ENCODE data around the gene SFXN2.
"Not testable (repeated sequence)": the region's sequence is repeated elsewhere in the genome, so short reads cannot be mapped to it uniquely, and the experiment has no call there.

SFXN2 gene, protein sequence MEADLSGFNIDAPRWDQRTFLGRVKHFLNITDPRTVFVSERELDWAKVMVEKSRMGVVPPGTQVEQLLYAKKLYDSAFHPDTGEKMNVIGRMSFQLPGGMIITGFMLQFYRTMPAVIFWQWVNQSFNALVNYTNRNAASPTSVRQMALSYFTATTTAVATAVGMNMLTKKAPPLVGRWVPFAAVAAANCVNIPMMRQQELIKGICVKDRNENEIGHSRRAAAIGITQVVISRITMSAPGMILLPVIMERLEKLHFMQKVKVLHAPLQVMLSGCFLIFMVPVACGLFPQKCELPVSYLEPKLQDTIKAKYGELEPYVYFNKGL

GRCh38 chr10:102714621-102715455 lies at the start of gene SFXN2:
Gene SFXN2 (plus strand): TSS chr10:102714636. CDS start chr10:102726637, 12,001 bp downstream.
- H3K9ac ChIP-seq (ENCODE audit: low read length) = peak within 1 kb of the TSS; percentile 61
- no peaks in the 10 kb centered on the region for H3K36me3 ChIP-seq (ENCODE audit: insufficient read depth, low read length)
- no peaks in the 10 kb centered on the region for H3K27me3 ChIP-seq (ENCODE audit: control insufficient read depth in 1 of 2, insufficient read depth in 2 of 2, low read length in 2 of 2)
- H3K4me3 ChIP-seq (ENCODE audit: low read depth in 1 of 2, low read length in 2 of 2) = peak within 1 kb of the TSS; percentile 90 to 92
- H3K27ac ChIP-seq (ENCODE audit: low read depth, low read length) = peak within 1 kb of the TSS; percentile 89
- H3K4me1 ChIP-seq (ENCODE audit: insufficient read depth, low read length) = peaks cover 14% of the 10 kb centered on the region
- no peaks in the 10 kb centered on the region for H3K9me3 ChIP-seq (ENCODE audit: low read length)

DNA sequence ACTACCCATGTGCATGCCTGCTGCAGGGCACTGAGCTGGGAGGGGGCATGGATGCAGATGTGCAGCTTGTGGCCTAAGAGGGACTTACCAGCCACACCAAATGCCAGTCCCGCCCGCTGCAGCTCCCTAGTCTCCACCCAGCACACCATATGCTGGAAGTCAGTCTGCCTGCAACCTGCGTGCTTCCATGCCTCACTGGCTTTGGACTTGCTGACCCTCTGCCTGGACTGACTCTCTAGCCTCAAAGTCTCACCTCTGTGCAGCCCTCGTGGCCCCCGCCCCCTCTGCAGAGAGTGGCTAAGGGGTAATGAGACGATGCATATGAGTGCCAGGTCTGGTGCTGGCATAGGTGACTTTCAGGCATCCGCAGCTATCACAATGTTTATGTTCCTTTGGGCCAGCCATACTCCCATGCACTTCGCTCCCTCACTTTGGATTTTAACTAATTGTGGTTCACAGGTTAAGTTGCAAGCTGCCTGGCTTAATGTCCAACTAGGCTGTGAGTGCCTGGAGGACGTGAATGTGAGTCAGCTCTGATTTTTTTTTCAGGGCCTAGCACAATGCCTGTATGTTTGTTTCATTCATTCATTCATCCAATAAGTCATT lies 48.4 kb upstream of the SFXN2 start:
- Histone ChIP-seq H3K4me3 (ENCODE audit: low read depth in 1 of 2, low read length in 2 of 2) (no peak overlapping the region), H3K9me3 (ENCODE audit: low read length) (no peaks in the 10 kb centered on the region), H3K36me3 (ENCODE audit: insufficient read depth, low read length) (no peaks in the 10 kb centered on the region), H3K9ac (ENCODE audit: low read length) (no peak overlapping the region), H3K27ac (ENCODE audit: low read depth, low read length) (no peak overlapping the region), H3K4me1 (ENCODE audit: insufficient read depth, low read length) (peaks cover 7% of the 10 kb centered on the region), H3K27me3 (ENCODE audit: control insufficient read depth in 1 of 2, insufficient read depth in 2 of 2, low read length in 2 of 2) (no peaks in the 10 kb centered on the region)

GRCh38 chr10:102667411-102667810 lies 47.0 kb upstream of the SFXN2 start:
- H3K27me3 ChIP-seq (ENCODE audit: control insufficient read depth in 1 of 2, insufficient read depth in 2 of 2, low read length in 2 of 2); H3K9me3 ChIP-seq (ENCODE audit: low read length); H3K4me3 ChIP-seq (ENCODE audit: low read depth in 1 of 2, low read length in 2 of 2); H3K4me1 ChIP-seq (ENCODE audit: insufficient read depth, low read length); H3K36me3 ChIP-seq (ENCODE audit: insufficient read depth, low read length); H3K9ac ChIP-seq (ENCODE audit: low read length); H3K27ac ChIP-seq (ENCODE audit: low read depth, low read length): not testable (repeated sequence)

DNA sequence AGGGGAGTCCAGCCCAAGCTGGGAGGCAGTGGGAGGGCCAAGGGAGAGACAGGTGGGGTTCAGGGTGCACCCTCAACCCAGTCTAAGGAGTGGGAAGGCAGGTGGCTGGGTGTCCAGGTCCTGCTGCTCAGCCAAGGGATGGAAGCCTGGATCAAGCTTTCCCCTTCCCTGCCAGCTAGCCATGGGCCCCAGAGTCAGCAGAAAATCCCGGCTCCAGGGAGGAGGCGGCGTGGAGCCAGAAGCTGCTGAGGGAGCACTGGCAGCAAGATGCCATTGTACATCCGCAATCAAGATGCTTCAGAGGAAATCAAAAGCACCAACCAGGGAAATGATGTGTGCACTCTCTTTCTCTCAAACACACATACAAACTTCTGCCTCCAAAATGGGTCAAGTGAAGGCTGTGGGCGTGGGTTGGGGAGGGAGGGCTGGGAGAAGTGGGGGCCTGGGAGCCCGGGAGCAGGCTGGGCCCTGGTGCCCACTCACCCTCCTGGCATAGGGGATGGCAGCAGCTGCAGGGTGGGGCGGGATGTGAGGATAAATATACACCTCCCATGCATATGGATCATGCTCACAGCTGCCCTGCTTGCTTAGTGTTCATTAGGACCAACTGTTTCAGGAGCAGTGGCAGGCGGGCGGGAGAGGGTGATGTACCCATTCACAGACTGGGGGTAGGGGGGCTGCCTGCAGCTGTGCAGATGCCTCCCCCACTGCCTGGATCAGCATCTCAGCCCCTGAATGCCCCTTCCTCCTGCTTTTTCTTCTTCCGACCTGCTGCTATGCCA lies 45.9 kb upstream of the SFXN2 start:
- Histone ChIP-seq H3K4me3 (ENCODE audit: low read depth in 1 of 2, low read length in 2 of 2) (no peak overlapping the region), H3K27me3 (ENCODE audit: control insufficient read depth in 1 of 2, insufficient read depth in 2 of 2, low read length in 2 of 2) (no peaks in the 10 kb centered on the region), H3K36me3 (ENCODE audit: insufficient read depth, low read length) (no peaks in the 10 kb centered on the region), H3K4me1 (ENCODE audit: insufficient read depth, low read length) (peaks cover 2% of the 10 kb centered on the region), H3K9ac (ENCODE audit: low read length) (no peak overlapping the region), H3K27ac (ENCODE audit: low read depth, low read length) (no peak overlapping the region), H3K9me3 (ENCODE audit: low read length) (no peaks in the 10 kb centered on the region)

GRCh38 chr10:102669206-102670064 lies 45.0 kb upstream of the SFXN2 start:
- Histone ChIP-seq H3K4me3 (ENCODE audit: low read depth in 1 of 2, low read length in 2 of 2) (no peak overlapping the region), H3K9ac (ENCODE audit: low read length) (no peak overlapping the region), H3K9me3 (ENCODE audit: low read length) (no peaks in the 10 kb centered on the region), H3K27me3 (ENCODE audit: control insufficient read depth in 1 of 2, insufficient read depth in 2 of 2, low read length in 2 of 2) (no peaks in the 10 kb centered on the region), H3K27ac (ENCODE audit: low read depth, low read length) (no peak overlapping the region), H3K4me1 (ENCODE audit: insufficient read depth, low read length) (peaks cover 7% of the 10 kb centered on the region), H3K36me3 (ENCODE audit: insufficient read depth, low read length) (no peaks in the 10 kb centered on the region)

GRCh38 chr10:102670065-102670670 lies 44.3 kb upstream of the SFXN2 start:
- no peaks in the 10 kb centered on the region for H3K9me3 ChIP-seq (ENCODE audit: low read length)
- H3K27ac ChIP-seq (ENCODE audit: low read depth, low read length) = no peak overlapping the region
- no peaks in the 10 kb centered on the region for H3K27me3 ChIP-seq (ENCODE audit: control insufficient read depth in 1 of 2, insufficient read depth in 2 of 2, low read length in 2 of 2)
- no peak overlapping the region for H3K4me3 ChIP-seq (ENCODE audit: low read depth in 1 of 2, low read length in 2 of 2)
- H3K36me3 ChIP-seq (ENCODE audit: insufficient read depth, low read length) = no peaks in the 10 kb centered on the region
- no peak overlapping the region for H3K9ac ChIP-seq (ENCODE audit: low read length)
- peaks cover 14% of the 10 kb centered on the region for H3K4me1 ChIP-seq (ENCODE audit: insufficient read depth, low read length)

- no peaks in the 10 kb centered on the region for H3K27me3 ChIP-seq (ENCODE audit: control insufficient read depth in 1 of 2, insufficient read depth in 2 of 2, low read length in 2 of 2)
Observed at GRCh38 chr10:102670871-102671434, 43.5 kb upstream of the SFXN2 start.

DNA sequence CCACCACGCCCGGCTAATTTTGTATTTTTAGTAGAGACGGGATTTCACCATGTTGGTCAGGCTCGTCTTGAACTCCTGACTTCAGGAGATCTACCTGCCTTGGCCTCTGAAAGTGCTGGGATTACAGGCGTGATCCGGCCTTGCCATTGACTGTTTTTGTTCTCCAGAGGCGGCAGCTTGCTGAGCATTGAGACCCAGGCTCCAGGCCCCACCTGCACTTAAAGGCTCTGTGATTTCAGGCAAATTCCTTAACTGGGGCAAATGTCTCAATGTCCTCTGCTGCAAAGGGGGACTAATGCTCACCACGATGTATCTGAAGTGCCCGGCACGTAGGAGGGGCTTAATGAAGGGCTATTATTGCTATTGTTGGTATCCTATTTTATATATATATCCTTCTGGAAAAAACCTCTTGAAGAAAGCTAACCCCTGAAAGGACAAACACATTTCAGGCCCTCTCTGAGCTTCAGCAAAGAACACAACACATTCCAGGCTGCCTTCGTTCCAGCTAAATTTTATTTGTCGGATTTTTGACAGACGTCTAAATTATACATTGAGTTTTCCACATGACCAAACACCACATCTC lies 41.1 kb upstream of the SFXN2 start:
- H3K4me1 ChIP-seq (ENCODE audit: insufficient read depth, low read length) = peaks cover 33% of the 10 kb centered on the region
- H3K4me3 ChIP-seq (ENCODE audit: low read depth in 1 of 2, low read length in 2 of 2) = no peak overlapping the region
- no peak overlapping the region for H3K27ac ChIP-seq (ENCODE audit: low read depth, low read length)
- no peaks in the 10 kb centered on the region for H3K27me3 ChIP-seq (ENCODE audit: control insufficient read depth in 1 of 2, insufficient read depth in 2 of 2, low read length in 2 of 2)
- no peak overlapping the region for H3K9ac ChIP-seq (ENCODE audit: low read length)
- no peaks in the 10 kb centered on the region for H3K36me3 ChIP-seq (ENCODE audit: insufficient read depth, low read length)
- no peaks in the 10 kb centered on the region for H3K9me3 ChIP-seq (ENCODE audit: low read length)

More at GRCh38 chr10:102670871-102671434, 43.5 kb upstream of the SFXN2 start:
- Histone ChIP-seq H3K9ac (ENCODE audit: low read length) (no peak overlapping the region), H3K27ac (ENCODE audit: low read depth, low read length) (no peak overlapping the region), H3K4me1 (ENCODE audit: insufficient read depth, low read length) (peaks cover 22% of the 10 kb centered on the region), H3K4me3 (ENCODE audit: low read depth in 1 of 2, low read length in 2 of 2) (no peak overlapping the region), H3K9me3 (ENCODE audit: low read length) (no peaks in the 10 kb centered on the region), H3K36me3 (ENCODE audit: insufficient read depth, low read length) (no peaks in the 10 kb centered on the region)

DNA sequence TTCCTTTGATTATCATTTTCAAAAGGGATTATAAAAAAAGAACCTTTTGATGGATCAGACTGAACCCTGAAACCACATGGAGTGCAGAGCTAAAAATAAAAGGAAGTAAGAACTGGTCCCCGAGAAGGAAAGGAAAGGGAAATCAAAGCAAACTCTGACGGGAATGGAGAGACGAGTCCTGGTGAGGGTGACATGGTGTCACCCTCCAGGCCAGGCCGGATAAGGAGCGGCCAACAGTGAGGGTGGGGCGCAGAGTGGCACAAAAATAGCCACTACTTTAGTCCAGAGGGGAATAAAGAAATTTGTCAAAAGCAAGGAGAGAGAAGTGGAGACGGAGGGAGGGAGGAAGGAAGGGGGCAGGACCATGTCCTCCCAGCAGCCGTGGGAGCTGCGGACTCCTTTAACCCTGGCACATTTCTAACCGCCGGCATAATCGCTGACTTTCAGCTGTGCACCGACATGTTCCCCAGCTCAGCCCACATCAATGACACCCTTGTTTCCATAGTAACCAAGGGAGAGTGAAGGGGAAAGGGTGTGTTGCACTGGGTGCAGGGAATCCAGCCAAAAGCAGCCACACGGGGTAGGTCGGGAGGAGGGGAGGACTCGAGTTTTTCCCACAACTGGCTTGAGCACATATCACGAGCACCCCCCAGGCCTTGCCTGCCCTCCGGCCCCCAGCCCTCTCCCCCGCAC lies 40.5 kb upstream of the SFXN2 start:
- H3K4me1 ChIP-seq (ENCODE audit: insufficient read depth, low read length) = peaks cover 33% of the 10 kb centered on the region
- no peaks in the 10 kb centered on the region for H3K27me3 ChIP-seq (ENCODE audit: control insufficient read depth in 1 of 2, insufficient read depth in 2 of 2, low read length in 2 of 2)
- H3K9me3 ChIP-seq (ENCODE audit: low read length) = no peaks in the 10 kb centered on the region
- H3K4me3 ChIP-seq (ENCODE audit: low read depth in 1 of 2, low read length in 2 of 2) = peak overlapping the region; percentile 25 to 43
- H3K27ac ChIP-seq (ENCODE audit: low read depth, low read length) = peak overlapping the region; percentile 50
- no peak overlapping the region for H3K9ac ChIP-seq (ENCODE audit: low read length)
- H3K36me3 ChIP-seq (ENCODE audit: insufficient read depth, low read length) = no peaks in the 10 kb centered on the region

Data from muscle layer of colon (tissue), 2 donors.